GM12878 (cell line): Measurements from ENCODE around the gene CISTR. TPM values are rescaled to one million over a fixed set of nuclear protein-coding genes. Genes with fewer than 3 reads are reported as not detected.

Experiments used
- ATAC-seq: fragments of 200-7000 bp; cut with Tn5 transposase; 3 replicates; pipeline ENCODE4 v1.9.1; 2020; ENCODE audit warnings: mild to moderate bottlenecking, moderate library complexity
- BruUV-seq: library from RNA; stranded (reverse); fragments of 400-500 nt; replicated peaks from 2 replicates; lab custom pipeline; 2021; lab: Mats Ljungman, UMichigan
- CTCF ChIA-PET: fragments of 300-600 bp; sonication (Branson Sonifier 250); formaldehyde crosslinking; extraction: SDS; loops from one replicate; lab custom pipeline; 2021; ENCODE audit warnings: inconsistent platforms; lab: Yijun Ruan, JAX
- POLR2A ChIA-PET: fragments of 350-600 bp; formaldehyde crosslinking; extraction: SDS; loops from one replicate; lab custom pipeline; 2021; ENCODE audit warnings: inconsistent platforms; lab: Charles Lee
- RAD21 ChIA-PET: fragments of 300-600 bp; sonication (Branson Sonifier 250); formaldehyde crosslinking; loops from one replicate; lab custom pipeline; 2023; ENCODE audit warnings: antibody characterized with exemption; ENCODE audit not compliant: unreplicated experiment; lab: Charles Lee
- SMC1A ChIA-PET: fragments of 300-600 bp; sonication (Branson Sonifier 250); formaldehyde crosslinking; loops from one replicate; lab custom pipeline; 2023; ENCODE audit not compliant: unreplicated experiment, uncharacterized antibody; lab: Charles Lee
- DNase-seq: peaks from one replicate; pipeline ENCODE4 v3.0.0-alpha.2; 2011; ENCODE audit warnings: low read depth, low spot score
- FAIRE-seq: peaks from 3 replicates; lab custom pipeline; 2011; peaks lifted over from hg19 to GRCh38; lab: Jason Lieb, UNC
- H2AFZ ChIP-seq: 2 replicates; pipeline ENCODE4 v1.6.0; 2011; ENCODE audit warnings: low read depth, low read length, control low read depth; ENCODE audit not compliant: control insufficient read depth
- H3K27ac ChIP-seq: 2 replicates; pipeline ENCODE4 v1.5.1; 2011; ENCODE audit warnings: control low read depth; ENCODE audit not compliant: control insufficient read depth, insufficient read depth
- H3K27me3 ChIP-seq, 2 experiments: replicated peaks in 1 of 2; 2 replicates each; pipeline versions ENCODE4 v1.6.0 to v1.6.1; 2011; ENCODE audit warnings: low read length in 1 of 2; ENCODE audit not compliant: control insufficient read depth in 2 of 2, insufficient read depth in 2 of 2
- H3K36me3 ChIP-seq, 2 experiments: 2 replicates each; pipeline ENCODE4 v1.5.1; 2011; ENCODE audit warnings: low read length in 1 of 2; ENCODE audit not compliant: control insufficient read depth in 2 of 2, insufficient read depth in 2 of 2
- H3K4me1 ChIP-seq: 2 replicates; pipeline ENCODE4 v1.6.1; 2011; ENCODE audit warnings: mild to moderate bottlenecking, low read length, moderate library complexity, mixed read lengths; ENCODE audit not compliant: control insufficient read depth, insufficient read depth
- H3K4me2 ChIP-seq: 2 replicates; pipeline ENCODE4 v1.6.0; 2011; ENCODE audit warnings: control low read depth; ENCODE audit not compliant: control insufficient read depth, insufficient read depth
- H3K4me3 ChIP-seq: fragments of 200-600 bp; sonication (generic); 2 replicates; pipeline ENCODE4 v1.5.1; 2016
- H3K79me2 ChIP-seq: 2 replicates; pipeline ENCODE4 v1.6.0; 2011; ENCODE audit warnings: low read length; ENCODE audit not compliant: control insufficient read depth, insufficient read depth
- H3K9ac ChIP-seq: 2 replicates; pipeline ENCODE4 v1.8.0; 2011; ENCODE audit warnings: low read length, control low read depth, mixed read lengths; ENCODE audit not compliant: control insufficient read depth, insufficient read depth
- H3K9me3 ChIP-seq: replicated peaks from 3 replicates; pipeline ENCODE4 v1.5.1; 2011; ENCODE audit warnings: mild to moderate bottlenecking, low read length; ENCODE audit not compliant: control insufficient read depth, insufficient read depth
- H4K20me1 ChIP-seq: 2 replicates; pipeline ENCODE4 v1.6.0; 2011; ENCODE audit not compliant: control insufficient read depth, insufficient read depth
- ASH2L ChIP-seq: fragments of 300-600, 200-600 bp; sonication (generic); IDR thresholded peaks from 2 replicates; pipeline ENCODE4 v1.6.1; 2017; ENCODE audit warnings: low read depth, mild to moderate bottlenecking, borderline replicate concordance
- JUNB ChIP-seq: IDR thresholded peaks from 2 replicates; pipeline ENCODE4 v1.6.1; 2016; ENCODE audit warnings: antibody characterized with exemption, mild to moderate bottlenecking
- JUND ChIP-seq: IDR thresholded peaks from 2 replicates; pipeline ENCODE4 v1.6.1; 2012; ENCODE audit warnings: low read depth, mild to moderate bottlenecking, low read length, improper control_type of control experiment, moderate library complexity
- SRF ChIP-seq, 2 experiments: IDR thresholded peaks; 2 replicates each; pipeline ENCODE4 v1.6.1; 2011; ENCODE audit warnings: low read depth in 2 of 2, low read length in 2 of 2, mild to moderate bottlenecking in 1 of 2, moderate library complexity in 1 of 2
- TBL1XR1 ChIP-seq: IDR thresholded peaks from 2 replicates; pipeline ENCODE4 v1.6.1; 2012; ENCODE audit warnings: low read depth, low read length, improper control_type of control experiment
- TCF3 ChIP-seq: IDR thresholded peaks from 2 replicates; pipeline ENCODE4 v1.6.1; 2012; ENCODE audit warnings: low read depth, mild to moderate bottlenecking, low read length, borderline replicate concordance; ENCODE audit not compliant: insufficient read depth
- YBX1 ChIP-seq: fragments of 450-650 bp; IDR thresholded peaks from 2 replicates; pipeline ENCODE4 v1.6.1; 2016; ENCODE audit warnings: antibody characterized with exemption
- WGBS: methylation state at CpG from one replicate; pipeline ENCODE4 v1.1.6; 2016; ENCODE audit warnings: low lambda C conversion rate; ENCODE audit not compliant: insufficient replicate concordance, insufficient coverage; ENCODE audit errors: missing lambda C conversion rate; 5-methylcytosine and 5-hydroxymethylcytosine counted together
- in situ Hi-C: fragments of 300-500 bp; cut with MboI; formaldehyde crosslinking; loops from 9 replicates; pipeline ENCODE4 v1.14.3; 2018; ENCODE audit warnings: mixed read lengths
- intact Hi-C: fragments of 100-400 bp; cut with micrococcal nuclease; formaldehyde crosslinking; loops from one replicate; pipeline ENCODE4 v1.14.2; 2022; ENCODE audit not compliant: unreplicated experiment
- polyA plus RNA-seq, 11 experiments: library from polyadenylated mRNA; depleted of rRNA in 4 of 11; unstranded in 6 of 11; stranded (reverse) in 5 of 11; fragments of >200 nt; fragmentation: Nextera tagmentation in 4 of 11; fragmentation: Illumina TruSeq in 1 of 11; extraction: Ambion mirVana in 4 of 11; extraction: Trizol in 1 of 11; gene quantifications; 1 replicate in 1 of 11; 2 replicates in 10 of 11; pipeline versions ENCODE4 v1.2.1 to v1.2.3, GENCODE V29; 2011 to 2016; ENCODE audit warnings: inconsistent platforms in 2 of 11, missing spikeins in 2 of 11, low read depth in 1 of 11
- total RNA-seq, 4 experiments: library from RNA; depleted of rRNA in 3 of 4; stranded (reverse); fragments of >200 nt in 3 of 4; fragmentation: Illumina TruSeq in 1 of 4; extraction: Trizol in 1 of 4; gene quantifications; 2 replicates each; pipeline versions ENCODE4 v1.2.1 to v1.2.3, GENCODE V29; 2013 to 2021
- TF ChIP-seq, protein P1 (sequence below): fragments of 450-650 bp; IDR thresholded peaks from 2 replicates; pipeline ENCODE4 v1.6.1; 2018; ENCODE audit warnings: mild to moderate bottlenecking, low read depth, moderate library complexity; ENCODE audit not compliant: partially characterized antibody
- TF ChIP-seq, protein P2 (sequence below): IDR thresholded peaks from 2 replicates; pipeline ENCODE4 v1.6.1; 2012; ENCODE audit warnings: low read depth, low read length, improper control_type of control experiment
- TF ChIP-seq, protein P3 (sequence below): fragments of 450-650 bp; IDR thresholded peaks from 2 replicates; pipeline ENCODE4 v1.6.1; 2016; ENCODE audit warnings: mild to moderate bottlenecking, moderate library complexity, borderline replicate concordance
- TF ChIP-seq, protein P4 (sequence below): IDR thresholded peaks from 2 replicates; pipeline ENCODE4 v1.6.1; 2012; ENCODE audit warnings: low read depth, low read length, improper control_type of control experiment

CISTR gene
- total and polyA plus RNA-seq, 10 of the 15 experiments (the other 5 are each of a cell fraction or from before 2014, with no cell fraction given): 0.26 TPM; not detected in 9

DNA sequence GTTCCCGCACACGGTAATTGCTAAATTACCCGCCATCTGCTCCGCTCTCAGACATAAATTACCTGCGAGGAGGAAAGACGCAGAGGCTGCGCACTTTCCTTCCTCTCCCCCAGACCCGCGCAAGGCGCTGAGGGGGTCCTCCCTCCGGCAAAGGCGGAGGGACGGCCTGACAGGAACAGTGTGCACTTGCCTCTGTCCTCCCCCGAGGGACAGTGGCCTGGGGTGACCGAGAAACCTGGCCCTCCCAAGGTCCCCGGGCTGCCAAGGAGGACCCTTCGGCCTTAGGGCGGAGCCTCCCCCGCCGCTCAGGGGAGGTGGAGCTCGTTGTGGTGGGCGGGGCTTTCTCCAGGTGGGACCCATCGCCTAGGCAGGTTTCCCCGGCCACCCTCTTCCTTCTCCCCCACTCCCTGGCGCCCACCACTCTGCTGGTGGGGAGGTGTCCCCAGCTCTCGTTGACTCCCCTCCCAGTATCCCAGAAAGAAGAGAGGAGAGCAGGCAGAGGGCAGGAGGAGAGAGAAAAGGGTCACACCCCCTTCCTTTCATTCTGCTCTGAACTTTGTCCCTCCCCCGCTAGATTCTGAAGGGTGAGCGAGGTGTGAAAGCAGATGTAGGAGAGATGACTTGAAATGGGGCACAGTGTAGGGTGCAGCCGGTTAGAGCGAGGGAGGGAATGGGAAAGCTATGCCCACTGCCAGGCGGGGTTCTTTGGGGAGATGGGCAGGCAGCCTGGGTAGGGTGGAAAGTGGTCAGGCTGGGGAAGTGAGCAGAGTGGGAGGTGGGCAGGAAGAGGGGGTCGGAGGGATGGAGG lies 13.2 kb downstream of the CISTR start:
- Histone ChIP-seq H3K4me3 (no peak overlapping the region), H3K79me2 (no peaks in the 10 kb centered on the region), H4K20me1 (no peaks in the 10 kb centered on the region), H3K27me3 (peaks cover 18 to 33% of the 10 kb centered on the region in 2 experiments), H3K4me2 (peak overlapping the region; percentile 42), H2AFZ (peak overlapping the region; percentile 23; the same call in 1 of the 2 replicates), H3K4me1 (peaks cover 4% of the 10 kb centered on the region), H3K36me3 (no peaks in the 10 kb centered on the region), H3K9me3 (no peaks in the 10 kb centered on the region), H3K9ac (no peak overlapping the region), H3K27ac (no peak overlapping the region)
- SMC1A ChIA-PET: interaction anchor here (1.0 to 9.8 kb wide), 3 partner anchors 8 to 195 kb away, joined by 3 to 128 read pairs (median 4); partner anchors contain the start of gene CALCOCO1
- intact Hi-C loops: no loop called here
- FAIRE-seq (no peak), DNase-seq (no peak), ATAC-seq (peak; percentile 59)
- POLR2A ChIA-PET: interaction anchor here (1.6 kb wide), 1 partner anchor 10 kb away, joined by 8 read pairs; no protein-coding TSS in a partner anchor
- 12% methylated on average over 23 of the region's 32 CpGs for WGBS
- BruUV-seq: no TSS peak
- CTCF ChIA-PET: interaction anchor here (0.6 to 18.6 kb wide), 9 partner anchors 5 to 195 kb away, joined by 3 to 459 read pairs (median 6); partner anchors contain the start of genes ATP5MC2 and CALCOCO1
- in situ Hi-C loops: no loop called here
- RAD21 ChIA-PET: interaction anchor here (0.9 to 1.0 kb wide), 3 partner anchors 12 to 195 kb away, joined by 3 to 4 read pairs (median 4); no protein-coding TSS in a partner anchor
- no peak for TF ChIP-seq ASH2L
- TF ChIP-seq, protein P1, sequence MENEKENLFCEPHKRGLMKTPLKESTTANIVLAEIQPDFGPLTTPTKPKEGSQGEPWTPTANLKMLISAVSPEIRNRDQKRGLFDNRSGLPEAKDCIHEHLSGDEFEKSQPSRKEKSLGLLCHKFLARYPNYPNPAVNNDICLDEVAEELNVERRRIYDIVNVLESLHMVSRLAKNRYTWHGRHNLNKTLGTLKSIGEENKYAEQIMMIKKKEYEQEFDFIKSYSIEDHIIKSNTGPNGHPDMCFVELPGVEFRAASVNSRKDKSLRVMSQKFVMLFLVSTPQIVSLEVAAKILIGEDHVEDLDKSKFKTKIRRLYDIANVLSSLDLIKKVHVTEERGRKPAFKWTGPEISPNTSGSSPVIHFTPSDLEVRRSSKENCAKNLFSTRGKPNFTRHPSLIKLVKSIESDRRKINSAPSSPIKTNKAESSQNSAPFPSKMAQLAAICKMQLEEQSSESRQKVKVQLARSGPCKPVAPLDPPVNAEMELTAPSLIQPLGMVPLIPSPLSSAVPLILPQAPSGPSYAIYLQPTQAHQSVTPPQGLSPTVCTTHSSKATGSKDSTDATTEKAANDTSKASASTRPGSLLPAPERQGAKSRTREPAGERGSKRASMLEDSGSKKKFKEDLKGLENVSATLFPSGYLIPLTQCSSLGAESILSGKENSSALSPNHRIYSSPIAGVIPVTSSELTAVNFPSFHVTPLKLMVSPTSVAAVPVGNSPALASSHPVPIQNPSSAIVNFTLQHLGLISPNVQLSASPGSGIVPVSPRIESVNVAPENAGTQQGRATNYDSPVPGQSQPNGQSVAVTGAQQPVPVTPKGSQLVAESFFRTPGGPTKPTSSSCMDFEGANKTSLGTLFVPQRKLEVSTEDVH: no peak
- no peak for TF ChIP-seq TCF3
- TF ChIP-seq, protein P2, sequence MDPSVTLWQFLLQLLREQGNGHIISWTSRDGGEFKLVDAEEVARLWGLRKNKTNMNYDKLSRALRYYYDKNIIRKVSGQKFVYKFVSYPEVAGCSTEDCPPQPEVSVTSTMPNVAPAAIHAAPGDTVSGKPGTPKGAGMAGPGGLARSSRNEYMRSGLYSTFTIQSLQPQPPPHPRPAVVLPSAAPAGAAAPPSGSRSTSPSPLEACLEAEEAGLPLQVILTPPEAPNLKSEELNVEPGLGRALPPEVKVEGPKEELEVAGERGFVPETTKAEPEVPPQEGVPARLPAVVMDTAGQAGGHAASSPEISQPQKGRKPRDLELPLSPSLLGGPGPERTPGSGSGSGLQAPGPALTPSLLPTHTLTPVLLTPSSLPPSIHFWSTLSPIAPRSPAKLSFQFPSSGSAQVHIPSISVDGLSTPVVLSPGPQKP: no peak
- no peak for TF ChIP-seq JUNB
- TF ChIP-seq SRF (IDR thresholded peaks at IDR 0.05; ENCODE audit: low read depth in 2 of 2, low read length in 2 of 2): no peak
- TF ChIP-seq, protein P3, sequence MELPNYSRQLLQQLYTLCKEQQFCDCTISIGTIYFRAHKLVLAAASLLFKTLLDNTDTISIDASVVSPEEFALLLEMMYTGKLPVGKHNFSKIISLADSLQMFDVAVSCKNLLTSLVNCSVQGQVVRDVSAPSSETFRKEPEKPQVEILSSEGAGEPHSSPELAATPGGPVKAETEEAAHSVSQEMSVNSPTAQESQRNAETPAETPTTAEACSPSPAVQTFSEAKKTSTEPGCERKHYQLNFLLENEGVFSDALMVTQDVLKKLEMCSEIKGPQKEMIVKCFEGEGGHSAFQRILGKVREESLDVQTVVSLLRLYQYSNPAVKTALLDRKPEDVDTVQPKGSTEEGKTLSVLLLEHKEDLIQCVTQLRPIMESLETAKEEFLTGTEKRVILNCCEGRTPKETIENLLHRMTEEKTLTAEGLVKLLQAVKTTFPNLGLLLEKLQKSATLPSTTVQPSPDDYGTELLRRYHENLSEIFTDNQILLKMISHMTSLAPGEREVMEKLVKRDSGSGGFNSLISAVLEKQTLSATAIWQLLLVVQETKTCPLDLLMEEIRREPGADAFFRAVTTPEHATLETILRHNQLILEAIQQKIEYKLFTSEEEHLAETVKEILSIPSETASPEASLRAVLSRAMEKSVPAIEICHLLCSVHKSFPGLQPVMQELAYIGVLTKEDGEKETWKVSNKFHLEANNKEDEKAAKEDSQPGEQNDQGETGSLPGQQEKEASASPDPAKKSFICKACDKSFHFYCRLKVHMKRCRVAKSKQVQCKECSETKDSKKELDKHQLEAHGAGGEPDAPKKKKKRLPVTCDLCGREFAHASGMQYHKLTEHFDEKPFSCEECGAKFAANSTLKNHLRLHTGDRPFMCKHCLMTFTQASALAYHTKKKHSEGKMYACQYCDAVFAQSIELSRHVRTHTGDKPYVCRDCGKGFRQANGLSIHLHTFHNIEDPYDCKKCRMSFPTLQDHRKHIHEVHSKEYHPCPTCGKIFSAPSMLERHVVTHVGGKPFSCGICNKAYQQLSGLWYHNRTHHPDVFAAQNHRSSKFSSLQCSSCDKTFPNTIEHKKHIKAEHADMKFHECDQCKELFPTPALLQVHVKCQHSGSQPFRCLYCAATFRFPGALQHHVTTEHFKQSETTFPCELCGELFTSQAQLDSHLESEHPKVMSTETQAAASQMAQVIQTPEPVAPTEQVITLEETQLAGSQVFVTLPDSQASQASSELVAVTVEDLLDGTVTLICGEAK: no peak
- no peak for TF ChIP-seq JUND
- TF ChIP-seq TBL1XR1: no peak
- no peak for TF ChIP-seq YBX1
- TF ChIP-seq, protein P4, sequence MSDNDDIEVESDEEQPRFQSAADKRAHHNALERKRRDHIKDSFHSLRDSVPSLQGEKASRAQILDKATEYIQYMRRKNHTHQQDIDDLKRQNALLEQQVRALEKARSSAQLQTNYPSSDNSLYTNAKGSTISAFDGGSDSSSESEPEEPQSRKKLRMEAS: no peak
